HG03280 (cell line): ENCODE results near the gene SRP72.
"Not testable (repeated sequence)": the region's sequence is repeated elsewhere in the genome, so short reads cannot be mapped to it uniquely, and the experiment has no call there.

Source experiments
- ATAC-seq: cut with Tn5 transposase; IDR thresholded peaks from one replicate; pipeline ENCODE4 v1.9.1; 2021; ENCODE audit warnings: mild to moderate bottlenecking, moderate library complexity; ENCODE audit not compliant: unreplicated experiment

The SRP72 gene

GRCh38 chr4:56467284-56468096 lies at the start of gene SRP72:
Gene SRP72 (plus strand): TSS chr4:56467617. CDS start chr4:56467636, 19 bp downstream.
- ATAC-seq = peak; percentile 93

- no peak for ATAC-seq
These were observed 43.2 kb upstream of the SRP72 start for GRCh38 chr4:56424176-56424575.

- ATAC-seq = no peak
These were observed 42.5 kb upstream of the SRP72 start for GRCh38 chr4:56424697-56425514.

- no peak for ATAC-seq
These were observed 41.9 kb upstream of the SRP72 start for GRCh38 chr4:56425518-56425917.

GRCh38 chr4:56426273-56426672 lies 41.1 kb upstream of the SRP72 start:
- peak; percentile 86 for ATAC-seq

GRCh38 chr4:56427179-56427578 lies 40.2 kb upstream of the SRP72 start:
- no peak for ATAC-seq

- ATAC-seq = no peak
These were observed 37.2 kb upstream of the SRP72 start for GRCh38 chr4:56430203-56430602.

- no peak for ATAC-seq
These were observed 34.1 kb upstream of the SRP72 start for GRCh38 chr4:56433280-56433679.

GRCh38 chr4:56434599-56435139 lies 32.7 kb upstream of the SRP72 start:
- peak; percentile 9 for ATAC-seq

- ATAC-seq = peak; percentile 73
These were observed 32.1 kb upstream of the SRP72 start, which contains the start of gene PPAT for GRCh38 chr4:56435140-56435926. Gene PPAT (minus strand): TSS chr4:56435615. CDS start chr4:56435477, 138 bp downstream.

- ATAC-seq = no peak
These were observed 28.7 kb upstream of the SRP72 start for GRCh38 chr4:56438766-56439165.

GRCh38 chr4:56440983-56441382 lies 26.4 kb upstream of the SRP72 start:
- no peak for ATAC-seq

- ATAC-seq = no peak
These were observed 22.7 kb upstream of the SRP72 start for GRCh38 chr4:56444719-56445118.

- ATAC-seq = no peak
These were observed 21.7 kb upstream of the SRP72 start for GRCh38 chr4:56445699-56446098.

GRCh38 chr4:56448301-56448700 lies 19.1 kb upstream of the SRP72 start:
- no peak for ATAC-seq

GRCh38 chr4:56449475-56449874 lies 17.9 kb upstream of the SRP72 start:
- not testable (repeated sequence) for ATAC-seq

- no peak for ATAC-seq
These were observed 17.1 kb upstream of the SRP72 start for GRCh38 chr4:56450342-56450741.

- no peak for ATAC-seq
These were observed 7.3 kb upstream of the SRP72 start for GRCh38 chr4:56460085-56460484.

GRCh38 chr4:56462157-56462556 lies 5.3 kb upstream of the SRP72 start:
- ATAC-seq = no peak

- no peak for ATAC-seq
These were observed 3.7 kb upstream of the SRP72 start for GRCh38 chr4:56463711-56464110.

- no peak for ATAC-seq
These were observed 2.8 kb upstream of the SRP72 start for GRCh38 chr4:56464581-56464980.
